ENCODE measurements around the gene ATF7IP.

DNA sequence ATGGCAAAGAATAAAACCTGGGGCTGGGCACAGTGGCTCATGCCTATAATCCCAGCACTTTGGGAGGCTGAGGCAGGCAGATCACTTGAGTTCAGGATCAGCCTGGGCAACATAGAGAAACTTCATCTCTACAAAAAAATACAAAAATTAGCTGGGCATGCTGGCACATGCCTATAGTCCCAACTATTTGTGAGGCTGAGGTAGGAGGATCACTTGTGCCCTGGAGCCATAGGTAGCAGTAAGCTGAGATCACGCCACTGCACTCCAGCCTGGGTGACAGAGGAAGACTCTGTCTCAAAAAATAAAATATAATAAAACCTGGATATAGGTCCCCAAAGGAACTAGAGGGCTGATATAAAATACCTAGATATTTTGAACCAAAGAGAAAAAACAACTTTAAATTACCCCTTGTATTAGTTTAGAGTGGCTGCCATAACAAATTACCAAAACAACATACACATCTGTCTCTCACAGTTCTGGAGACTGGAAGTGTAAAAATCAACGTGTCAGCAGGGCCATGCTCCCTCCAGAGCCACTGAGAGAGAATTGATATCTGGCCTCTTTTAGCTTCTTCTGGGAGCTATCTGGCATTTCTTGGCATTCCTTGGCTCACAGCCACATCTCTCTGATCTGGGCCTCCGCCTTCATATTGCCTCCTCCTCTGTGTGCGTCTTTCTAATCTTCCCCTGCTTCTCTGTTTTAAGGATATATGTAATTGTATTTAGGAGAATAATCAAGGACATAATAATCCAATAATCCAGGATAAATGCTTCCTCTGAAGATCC is 47.9 kb upstream of the ATF7IP start:
- TF ChIP-seq SUZ12 (IDR thresholded peaks at IDR 0.05; ENCODE audit: extremely low read depth, insufficient read depth, insufficient read length) (no peak), YY1 (IDR thresholded peaks at IDR 0.05; ENCODE audit: insufficient read depth, insufficient read length) (no peak), ZNF274 (IDR thresholded peaks at IDR 0.05; ENCODE audit: low read depth, low read length) (no peak)

Measured in NT2/D1 (cell line).